HEK293 (cell line): ENCODE data around the gene PDZD2.

ENCODE experiments used
- HOXA7 ChIP-seq: sonication (generic); formaldehyde crosslinking; IDR thresholded peaks from 2 replicates; pipeline ENCODE4 v1.8.1; 2022; ENCODE audit warnings: missing genetic modification reagents, borderline replicate concordance
- ZBTB7A ChIP-seq: fragments of 450-650 bp; formaldehyde crosslinking; IDR thresholded peaks from 2 replicates; pipeline ENCODE4 v1.5.1; 2016; ENCODE audit warnings: low read depth, missing biosample characterization, missing genetic modification characterization
- ZNF175 ChIP-seq: fragments of 450-650 bp; formaldehyde crosslinking; IDR thresholded peaks from 2 replicates; pipeline ENCODE4 v1.5.1; 2016; ENCODE audit warnings: missing biosample characterization, missing genetic modification characterization
- ZNF223 ChIP-seq: fragments of 450-650 bp; formaldehyde crosslinking; IDR thresholded peaks from 2 replicates; pipeline ENCODE4 v1.5.1; 2016; ENCODE audit warnings: missing biosample characterization, missing genetic modification characterization
- ZNF274 ChIP-seq, 2 experiments: fragments of 200-500 bp in 1 of 2; fragments of 450-650 bp in 1 of 2; sonication (Bioruptor generic) in 1 of 2; formaldehyde crosslinking in 1 of 2; IDR thresholded peaks; 2 replicates each; pipeline versions ENCODE4 v1.5.1 to v1.6.1; 2014 to 2016; ENCODE audit warnings: borderline replicate concordance in 1 of 2, inconsistent platforms in 1 of 2, low read length in 1 of 2, missing biosample characterization in 1 of 2, missing genetic modification characterization in 1 of 2
- ZNF37A ChIP-seq: fragments of 450-650 bp; IDR thresholded peaks from 2 replicates; pipeline ENCODE4 v1.5.1; 2018; ENCODE audit warnings: missing biosample characterization, missing genetic modification characterization
- TF ChIP-seq, protein P1 (sequence below): fragments of 450-650 bp; formaldehyde crosslinking; IDR thresholded peaks from 2 replicates; pipeline ENCODE4 v1.5.1; 2016; ENCODE audit warnings: missing biosample characterization, missing genetic modification characterization
- TF ChIP-seq, protein P2 (sequence below): IDR thresholded peaks from 2 replicates; pipeline ENCODE4 v1.6.1; 2011; ENCODE audit warnings: mild to moderate bottlenecking, low read depth, low read length, borderline replicate concordance
- TF ChIP-seq, protein P3 (sequence below): fragments of 450-650 bp; IDR thresholded peaks from 2 replicates; pipeline ENCODE4 v1.5.1; 2018; ENCODE audit warnings: missing biosample characterization, missing genetic modification characterization
- TF ChIP-seq, protein P4 (sequence below): fragments of 450-650 bp; IDR thresholded peaks from 2 replicates; pipeline ENCODE4 v1.5.1; 2018; ENCODE audit warnings: missing biosample characterization, mild to moderate bottlenecking, missing genetic modification characterization

DNA sequence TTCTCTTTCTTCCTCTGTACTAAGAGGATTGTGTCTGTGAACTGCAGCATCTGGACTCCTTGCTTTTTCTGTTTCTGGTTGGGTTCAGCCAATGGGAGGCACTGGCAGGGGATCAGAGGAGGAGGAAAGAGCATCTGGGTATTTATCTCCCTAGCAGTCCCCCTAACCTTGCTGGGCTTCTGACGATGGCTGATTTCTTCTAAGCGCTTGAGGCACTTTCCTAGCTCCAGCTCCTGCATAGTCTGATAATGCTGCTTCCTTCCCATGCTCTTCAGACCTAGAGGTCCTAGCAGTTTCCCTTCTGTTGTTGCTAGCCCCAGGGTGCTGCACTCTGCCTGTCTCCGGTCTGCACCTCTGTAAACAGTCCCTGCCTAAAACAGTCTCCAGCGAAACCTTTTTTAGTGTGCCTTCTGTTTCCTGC is 225.1 kb downstream of the PDZD2 start:
- TF ChIP-seq, protein P1, sequence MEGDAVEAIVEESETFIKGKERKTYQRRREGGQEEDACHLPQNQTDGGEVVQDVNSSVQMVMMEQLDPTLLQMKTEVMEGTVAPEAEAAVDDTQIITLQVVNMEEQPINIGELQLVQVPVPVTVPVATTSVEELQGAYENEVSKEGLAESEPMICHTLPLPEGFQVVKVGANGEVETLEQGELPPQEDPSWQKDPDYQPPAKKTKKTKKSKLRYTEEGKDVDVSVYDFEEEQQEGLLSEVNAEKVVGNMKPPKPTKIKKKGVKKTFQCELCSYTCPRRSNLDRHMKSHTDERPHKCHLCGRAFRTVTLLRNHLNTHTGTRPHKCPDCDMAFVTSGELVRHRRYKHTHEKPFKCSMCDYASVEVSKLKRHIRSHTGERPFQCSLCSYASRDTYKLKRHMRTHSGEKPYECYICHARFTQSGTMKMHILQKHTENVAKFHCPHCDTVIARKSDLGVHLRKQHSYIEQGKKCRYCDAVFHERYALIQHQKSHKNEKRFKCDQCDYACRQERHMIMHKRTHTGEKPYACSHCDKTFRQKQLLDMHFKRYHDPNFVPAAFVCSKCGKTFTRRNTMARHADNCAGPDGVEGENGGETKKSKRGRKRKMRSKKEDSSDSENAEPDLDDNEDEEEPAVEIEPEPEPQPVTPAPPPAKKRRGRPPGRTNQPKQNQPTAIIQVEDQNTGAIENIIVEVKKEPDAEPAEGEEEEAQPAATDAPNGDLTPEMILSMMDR (tag by site-specific recombination) = no peak
- no peak for TF ChIP-seq HOXA7
- TF ChIP-seq, protein P2, sequence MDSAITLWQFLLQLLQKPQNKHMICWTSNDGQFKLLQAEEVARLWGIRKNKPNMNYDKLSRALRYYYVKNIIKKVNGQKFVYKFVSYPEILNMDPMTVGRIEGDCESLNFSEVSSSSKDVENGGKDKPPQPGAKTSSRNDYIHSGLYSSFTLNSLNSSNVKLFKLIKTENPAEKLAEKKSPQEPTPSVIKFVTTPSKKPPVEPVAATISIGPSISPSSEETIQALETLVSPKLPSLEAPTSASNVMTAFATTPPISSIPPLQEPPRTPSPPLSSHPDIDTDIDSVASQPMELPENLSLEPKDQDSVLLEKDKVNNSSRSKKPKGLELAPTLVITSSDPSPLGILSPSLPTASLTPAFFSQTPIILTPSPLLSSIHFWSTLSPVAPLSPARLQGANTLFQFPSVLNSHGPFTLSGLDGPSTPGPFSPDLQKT = no peak
- TF ChIP-seq ZNF175 (tag by site-specific recombination) = no peak
- TF ChIP-seq ZNF37A (tag by site-specific recombination) = no peak
- no peak for TF ChIP-seq ZBTB7A (tag by site-specific recombination)
- TF ChIP-seq, protein P3, sequence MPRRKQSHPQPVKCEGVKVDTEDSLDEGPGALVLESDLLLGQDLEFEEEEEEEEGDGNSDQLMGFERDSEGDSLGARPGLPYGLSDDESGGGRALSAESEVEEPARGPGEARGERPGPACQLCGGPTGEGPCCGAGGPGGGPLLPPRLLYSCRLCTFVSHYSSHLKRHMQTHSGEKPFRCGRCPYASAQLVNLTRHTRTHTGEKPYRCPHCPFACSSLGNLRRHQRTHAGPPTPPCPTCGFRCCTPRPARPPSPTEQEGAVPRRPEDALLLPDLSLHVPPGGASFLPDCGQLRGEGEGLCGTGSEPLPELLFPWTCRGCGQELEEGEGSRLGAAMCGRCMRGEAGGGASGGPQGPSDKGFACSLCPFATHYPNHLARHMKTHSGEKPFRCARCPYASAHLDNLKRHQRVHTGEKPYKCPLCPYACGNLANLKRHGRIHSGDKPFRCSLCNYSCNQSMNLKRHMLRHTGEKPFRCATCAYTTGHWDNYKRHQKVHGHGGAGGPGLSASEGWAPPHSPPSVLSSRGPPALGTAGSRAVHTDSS (tag by site-specific recombination) = no peak
- TF ChIP-seq ZNF274 (IDR thresholded peaks at IDR 0.05; ENCODE audit: low read length) = no peak
- no peak for TF ChIP-seq ZNF274 (tag by site-specific recombination; IDR thresholded peaks at IDR 0.05; ENCODE audit: borderline replicate concordance)
- TF ChIP-seq ZNF223 (tag by site-specific recombination) = no peak
- TF ChIP-seq, protein P4, sequence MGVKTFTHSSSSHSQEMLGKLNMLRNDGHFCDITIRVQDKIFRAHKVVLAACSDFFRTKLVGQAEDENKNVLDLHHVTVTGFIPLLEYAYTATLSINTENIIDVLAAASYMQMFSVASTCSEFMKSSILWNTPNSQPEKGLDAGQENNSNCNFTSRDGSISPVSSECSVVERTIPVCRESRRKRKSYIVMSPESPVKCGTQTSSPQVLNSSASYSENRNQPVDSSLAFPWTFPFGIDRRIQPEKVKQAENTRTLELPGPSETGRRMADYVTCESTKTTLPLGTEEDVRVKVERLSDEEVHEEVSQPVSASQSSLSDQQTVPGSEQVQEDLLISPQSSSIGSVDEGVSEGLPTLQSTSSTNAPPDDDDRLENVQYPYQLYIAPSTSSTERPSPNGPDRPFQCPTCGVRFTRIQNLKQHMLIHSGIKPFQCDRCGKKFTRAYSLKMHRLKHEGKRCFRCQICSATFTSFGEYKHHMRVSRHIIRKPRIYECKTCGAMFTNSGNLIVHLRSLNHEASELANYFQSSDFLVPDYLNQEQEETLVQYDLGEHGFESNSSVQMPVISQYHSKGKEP (tag by site-specific recombination) = no peak
